Ramos (cell line): ENCODE measurements around the gene SHC1.

Experiments used
- in situ Hi-C: fragments of 300-500 bp; cut with MboI; formaldehyde crosslinking; loops from one replicate; pipeline ENCODE4 v1.14.3; 2022; ENCODE audit warnings: low sequenced_read_pairs; ENCODE audit not compliant: unreplicated experiment

SHC1 gene

DNA sequence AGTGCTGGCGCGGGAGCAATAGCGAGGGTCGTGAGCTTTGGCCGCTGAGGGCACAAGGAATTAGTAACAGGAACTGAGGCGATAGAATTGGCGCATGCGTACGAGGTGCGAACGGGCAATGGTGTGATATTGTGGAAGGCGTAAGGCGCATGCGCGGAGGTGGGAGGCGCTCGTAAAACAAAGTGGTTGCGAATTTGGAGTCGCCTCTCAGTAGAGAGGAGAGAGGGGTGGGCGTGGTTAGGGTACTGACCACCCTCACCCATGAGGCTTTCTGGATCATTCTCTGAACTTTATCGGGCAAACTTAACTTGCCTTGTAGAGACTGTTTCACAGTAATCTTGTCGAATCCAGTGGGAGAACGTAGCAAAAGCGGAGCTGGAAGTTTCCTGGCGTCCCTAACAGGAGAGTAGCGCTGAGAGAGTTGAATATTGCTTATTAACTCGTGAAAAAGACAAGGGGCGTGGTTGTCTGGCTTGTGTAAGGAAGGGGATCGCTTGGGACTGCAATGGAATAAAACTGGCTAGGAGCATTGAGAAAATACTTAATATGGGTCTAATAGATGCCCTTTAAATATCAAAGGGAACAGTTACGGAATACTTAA lies 4.4 kb upstream of the SHC1 start:
- in situ Hi-C loops, result no loop called here

DNA sequence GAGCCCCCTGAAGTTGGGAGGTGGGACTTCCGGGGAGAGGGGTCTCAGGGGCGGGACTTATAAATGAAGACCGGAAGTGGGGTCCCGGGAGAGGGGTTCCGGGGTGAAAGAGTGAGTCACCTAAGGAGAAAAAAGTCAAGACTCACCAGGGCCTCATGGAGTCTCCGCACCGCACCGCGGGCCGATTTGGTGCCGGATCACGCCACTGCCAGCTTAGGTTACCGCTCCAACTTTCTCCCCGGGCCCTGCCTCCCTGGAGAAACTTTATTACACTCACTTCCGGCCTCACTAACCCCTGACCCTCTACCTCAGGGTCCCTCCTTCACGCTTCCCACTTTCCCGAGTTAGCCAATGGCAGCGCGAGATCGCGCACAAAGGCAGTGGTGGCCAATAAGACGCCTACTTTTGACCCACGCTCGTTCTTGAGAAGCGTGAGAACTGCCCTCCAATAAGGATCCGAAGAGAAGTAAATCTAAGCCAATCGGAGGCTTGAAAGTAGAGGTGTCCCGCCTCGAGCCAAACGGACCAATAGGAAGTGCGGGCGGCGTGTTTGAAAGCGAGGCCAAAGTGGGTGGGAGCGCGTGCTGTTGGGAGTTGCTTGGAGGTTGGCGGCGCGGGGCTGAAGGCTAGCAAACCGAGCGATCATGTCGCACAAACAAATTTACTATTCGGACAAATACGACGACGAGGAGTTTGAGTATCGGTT lies 3.7 kb upstream of the SHC1 start, which contains the start of gene CKS1B:
Gene CKS1B (plus strand): TSS at position 580 of the 706 bp plus-strand sequence. CDS start 65 bp downstream, at position 645.
- in situ Hi-C loops, result no loop called here

DNA sequence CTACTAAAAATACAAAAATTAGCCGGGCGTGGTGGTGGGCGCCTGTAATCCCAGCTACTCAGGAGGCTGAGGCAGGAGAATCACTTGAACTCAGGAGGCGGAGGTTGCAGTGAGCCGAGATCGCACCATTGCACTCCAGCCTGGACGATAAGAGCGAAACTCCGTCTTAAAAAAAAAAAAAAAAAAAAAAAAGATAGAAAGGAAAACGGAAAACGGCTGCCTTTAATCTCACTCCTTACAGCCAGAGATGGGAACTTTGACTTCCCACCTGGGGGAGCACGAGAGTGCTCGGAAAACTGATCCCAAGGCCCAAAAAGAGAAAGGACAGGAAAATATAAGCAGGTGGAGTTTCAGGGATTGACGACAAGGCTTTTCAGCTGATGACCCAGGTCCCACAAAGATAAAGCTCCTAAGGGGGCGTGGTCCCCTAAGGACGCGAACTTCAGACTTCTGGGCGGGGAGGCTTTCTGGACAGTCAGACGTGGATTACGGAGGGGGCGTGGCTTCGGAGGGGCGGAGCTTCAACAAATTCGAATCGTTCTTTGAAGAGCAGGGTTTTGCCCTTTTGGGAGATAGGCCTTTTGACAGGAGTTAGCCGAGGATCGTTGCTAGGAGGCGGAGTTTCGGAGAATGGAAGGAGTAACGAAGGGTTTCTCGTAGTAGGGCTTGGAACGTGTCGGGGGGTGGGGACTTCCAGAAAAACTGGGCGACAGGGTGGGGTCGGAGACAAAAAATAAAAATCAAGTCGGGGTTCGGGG lies 3.0 kb upstream of the SHC1 start:
- in situ Hi-C loops, result no loop called here

DNA sequence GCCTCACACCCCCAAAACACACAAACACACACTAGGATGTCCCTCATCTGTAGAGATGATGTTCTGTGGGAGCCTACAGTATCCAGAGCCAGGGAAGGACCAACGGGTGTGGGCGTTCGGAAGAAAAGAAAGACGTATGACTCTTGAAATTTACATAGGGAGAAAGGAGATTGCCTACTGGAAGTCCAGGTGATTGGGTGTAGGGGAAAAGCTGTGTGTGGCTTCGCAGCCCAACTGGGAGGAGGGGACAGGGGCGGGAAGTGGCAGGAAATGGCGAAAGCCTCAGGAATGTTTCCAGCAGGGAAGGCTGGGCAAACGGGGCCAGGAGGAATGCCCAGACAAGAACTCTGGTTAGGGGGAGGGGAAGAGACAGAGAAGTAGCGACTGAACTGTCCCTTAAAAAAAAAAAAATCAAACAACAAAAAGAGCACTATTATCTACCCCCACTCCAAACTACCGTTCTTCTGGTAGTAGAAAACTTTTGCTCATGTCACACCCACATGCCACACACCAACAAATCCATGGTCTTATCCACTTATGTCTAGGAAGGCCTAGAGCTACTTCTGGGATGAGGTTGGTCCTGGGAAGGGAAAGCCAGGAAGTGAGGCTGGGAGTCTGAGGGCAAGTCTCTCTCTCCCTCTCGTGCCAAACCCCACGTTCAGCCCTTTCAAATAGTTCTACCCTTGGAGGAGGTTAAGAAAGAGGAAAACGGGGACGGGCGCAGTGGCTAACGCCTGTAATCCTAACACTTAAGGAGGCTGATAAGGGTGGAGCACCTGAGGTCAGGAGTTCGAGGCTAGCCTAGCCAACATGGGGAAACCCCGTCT lies 2.2 kb upstream of the SHC1 start:
- in situ Hi-C loops, result no loop called here

DNA sequence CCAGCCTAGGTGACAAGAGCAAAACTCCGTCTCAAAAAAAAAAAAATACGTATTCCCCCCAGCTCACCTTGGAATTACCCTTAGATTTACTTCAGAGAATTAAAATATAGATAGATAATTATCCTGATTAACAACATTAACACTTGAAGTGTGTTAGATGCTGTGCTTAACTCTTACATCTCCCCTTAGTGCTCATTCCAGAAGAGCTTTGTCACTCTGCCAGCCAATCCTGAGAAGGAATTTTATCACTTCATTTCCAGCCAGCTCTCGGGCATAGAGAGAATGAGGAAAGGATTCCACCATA lies 1.6 kb upstream of the SHC1 start:
- in situ Hi-C loops, result no loop called here

DNA sequence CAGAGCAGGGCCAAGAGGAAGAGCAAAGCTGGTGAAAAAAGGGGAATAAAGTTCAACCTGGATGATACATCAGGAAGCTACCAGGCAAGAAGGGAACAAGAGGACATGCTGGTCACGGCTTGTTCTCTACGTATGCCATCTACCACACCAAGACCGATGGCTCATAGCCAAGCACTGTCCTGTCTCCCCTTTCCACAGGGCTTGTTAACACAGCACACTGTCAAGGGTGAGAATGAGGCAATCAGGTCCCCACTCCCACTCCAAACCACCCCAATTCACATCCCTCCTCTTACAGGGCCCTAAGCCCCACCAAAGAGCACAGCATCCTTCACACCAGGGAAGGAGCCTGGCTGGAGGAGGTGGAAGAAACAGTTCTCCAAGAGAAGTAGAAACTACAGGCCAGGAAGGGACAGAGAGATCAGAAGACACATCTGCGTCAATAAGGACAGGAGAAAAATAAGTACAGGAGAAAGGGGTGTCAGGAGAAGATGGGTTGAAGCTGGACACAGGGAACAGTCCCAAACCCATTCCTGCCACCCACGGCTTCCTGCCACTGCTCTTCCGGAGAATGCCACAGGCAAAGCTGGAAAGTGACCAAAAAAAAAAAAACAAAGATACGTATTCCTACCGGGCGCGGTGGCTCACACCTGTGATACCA lies 923 bp upstream of the SHC1 start:
- in situ Hi-C loops, result no loop called here

DNA sequence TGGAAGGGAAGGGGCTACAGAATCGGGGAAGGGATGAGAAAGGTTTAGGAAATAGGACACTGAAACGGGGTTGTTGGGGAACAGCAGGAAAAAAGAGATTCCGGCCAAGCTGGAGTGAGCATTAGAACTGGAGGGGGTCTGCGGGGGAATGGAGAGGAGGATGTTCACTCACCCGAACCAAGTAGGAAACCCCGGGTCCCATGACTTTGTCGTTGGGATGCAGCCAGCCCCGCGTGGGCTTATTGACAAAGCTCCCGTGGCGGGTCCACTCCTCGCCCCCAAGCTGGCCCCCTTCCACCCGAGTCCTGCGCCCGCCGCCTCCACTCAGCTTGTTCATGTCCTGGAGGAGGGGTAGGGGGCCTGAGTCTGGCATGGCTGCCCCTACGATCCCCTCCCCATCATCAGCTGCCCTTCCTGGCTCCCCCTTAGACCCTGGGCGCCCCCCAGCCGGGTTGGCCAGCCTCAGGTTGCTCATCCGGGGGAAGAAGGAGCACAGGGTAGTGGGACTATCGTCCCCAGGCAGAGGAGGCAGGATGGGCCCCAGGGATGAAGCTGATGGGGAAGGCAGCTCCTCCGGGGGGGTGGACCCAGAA lies 591 bp downstream of the SHC1 start:
- in situ Hi-C loops, result no loop called here

DNA sequence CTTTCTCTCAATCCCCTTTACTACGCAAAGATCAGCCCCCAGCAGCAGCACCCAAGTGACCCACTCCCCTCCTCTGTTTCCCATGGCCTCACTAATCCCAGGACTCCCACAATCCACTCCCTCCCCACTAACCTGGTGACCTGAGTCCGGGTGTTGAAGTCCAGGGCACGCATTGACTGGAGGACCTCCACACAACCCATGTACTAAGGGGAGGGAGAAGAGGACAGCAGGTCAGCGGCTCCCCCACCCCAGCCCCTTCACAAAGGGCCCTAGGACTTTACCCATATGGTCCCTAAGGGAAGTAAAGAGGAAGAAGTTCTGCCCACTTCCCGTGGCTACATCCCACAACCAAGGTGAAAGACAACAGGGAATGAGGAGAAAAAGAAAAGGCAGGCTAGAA lies 1.3 kb downstream of the SHC1 start:
- in situ Hi-C loops, result no loop called here

DNA sequence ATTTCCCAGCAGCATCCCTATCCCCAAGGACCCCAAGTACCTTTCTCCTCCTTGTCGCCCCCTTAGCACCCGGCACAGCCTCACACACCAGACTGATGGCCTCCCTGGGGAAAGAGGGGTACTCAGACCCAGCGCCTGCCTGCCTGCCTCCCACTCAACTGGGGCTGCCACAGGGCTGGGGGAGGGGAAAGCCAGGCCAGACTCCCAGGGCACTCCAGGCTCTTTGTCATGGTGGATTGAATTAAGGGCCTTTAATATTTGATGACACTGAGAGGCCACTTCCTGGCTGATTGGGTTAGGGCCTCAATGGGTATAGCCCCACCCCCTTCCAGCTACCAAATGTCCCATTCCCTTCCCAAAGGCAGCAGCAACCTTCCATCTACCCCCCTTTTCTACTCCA lies 1.8 kb downstream of the SHC1 start:
- in situ Hi-C loops, result no loop called here

DNA sequence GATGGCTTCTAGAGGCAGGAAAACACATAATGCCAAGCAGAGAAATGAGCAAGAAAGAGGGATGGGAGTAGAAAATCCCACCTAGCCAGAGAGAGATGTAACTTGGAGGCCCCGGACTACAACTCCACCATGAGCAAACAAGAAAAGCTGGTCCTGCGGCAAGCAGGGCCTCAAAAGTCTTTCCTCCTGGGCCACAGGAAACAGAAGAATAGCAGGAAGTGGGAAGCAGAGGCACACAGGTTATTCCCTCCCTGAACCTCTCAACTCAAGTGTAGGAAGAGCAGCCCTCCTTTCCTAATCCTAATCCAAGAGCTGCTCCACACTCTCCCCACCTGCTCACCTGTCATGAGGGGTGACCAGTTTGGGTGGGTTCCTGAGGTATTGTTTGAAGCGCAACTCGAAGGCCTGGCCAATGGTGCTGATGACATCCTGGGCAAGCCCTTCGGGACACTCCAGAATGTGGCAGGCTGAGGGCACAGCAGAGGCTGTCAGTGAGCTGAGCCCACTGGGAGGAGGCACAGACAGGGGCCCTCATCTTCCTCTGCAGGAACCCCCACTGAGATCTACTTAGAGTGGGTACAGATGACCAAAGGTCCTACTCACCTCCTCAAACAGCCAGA lies 3.1 kb downstream of the SHC1 start:
- in situ Hi-C loops, result no loop called here

DNA sequence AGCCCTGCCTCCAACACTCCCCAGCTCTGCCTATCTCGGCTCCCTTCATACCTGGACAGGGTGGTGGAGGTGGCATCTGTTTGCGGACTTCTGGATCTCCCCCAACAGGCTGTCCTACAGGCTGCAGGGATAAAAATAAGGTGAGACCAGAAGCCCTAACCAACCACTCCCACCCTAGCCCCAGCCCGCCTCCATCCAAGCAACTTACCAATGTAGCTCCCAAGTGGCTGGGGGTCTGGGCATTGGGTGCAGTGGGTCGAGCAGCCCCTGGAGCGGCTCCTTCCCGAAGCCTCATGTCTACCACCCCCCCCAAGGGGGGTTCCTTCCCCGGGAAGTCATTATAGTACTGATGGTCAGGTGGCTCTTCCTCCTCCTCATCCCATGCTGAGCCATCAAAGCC lies 4.4 kb downstream of the SHC1 start:
- in situ Hi-C loops, result no loop called here

DNA sequence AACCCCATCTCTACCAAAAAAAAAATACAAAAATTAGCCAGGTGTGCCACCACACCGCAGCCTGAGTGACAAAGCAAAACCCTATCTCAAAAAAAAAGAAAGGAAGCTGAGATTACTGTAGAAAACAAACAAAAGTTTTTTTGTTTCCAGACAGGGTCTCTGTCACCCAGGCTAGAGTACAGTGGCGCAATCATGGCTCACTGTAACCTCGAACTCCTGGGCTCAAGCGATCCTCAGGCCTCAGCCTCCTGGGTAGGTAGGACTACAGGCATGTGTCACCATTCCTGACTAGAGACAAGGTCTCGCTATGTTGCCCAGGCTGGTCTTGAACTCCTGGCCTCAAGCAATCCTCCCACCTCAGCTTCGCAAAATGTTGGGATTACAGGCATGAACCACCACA lies 6.2 kb downstream of the SHC1 start:
- in situ Hi-C loops, result no loop called here

DNA sequence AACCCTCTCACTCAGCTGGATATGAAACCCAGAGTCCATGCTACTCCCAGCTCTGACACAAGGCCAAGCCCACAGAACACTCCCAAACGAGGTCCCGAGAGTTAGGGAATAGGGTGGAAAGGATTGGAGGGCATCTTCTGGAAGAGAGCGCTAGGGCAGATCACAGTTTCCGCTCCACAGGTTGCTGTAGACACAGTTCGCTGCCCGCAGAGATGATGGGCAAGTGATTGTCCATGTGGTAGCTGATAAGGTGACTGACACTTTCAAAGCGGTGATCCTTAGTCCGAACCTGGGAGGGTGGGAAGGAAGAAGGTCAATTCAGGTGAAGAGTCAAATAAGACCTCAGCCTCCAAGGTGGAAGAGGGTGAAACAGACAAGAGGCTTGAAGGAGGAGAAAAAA lies 6.9 kb downstream of the SHC1 start:
- in situ Hi-C loops, result no loop called here

DNA sequence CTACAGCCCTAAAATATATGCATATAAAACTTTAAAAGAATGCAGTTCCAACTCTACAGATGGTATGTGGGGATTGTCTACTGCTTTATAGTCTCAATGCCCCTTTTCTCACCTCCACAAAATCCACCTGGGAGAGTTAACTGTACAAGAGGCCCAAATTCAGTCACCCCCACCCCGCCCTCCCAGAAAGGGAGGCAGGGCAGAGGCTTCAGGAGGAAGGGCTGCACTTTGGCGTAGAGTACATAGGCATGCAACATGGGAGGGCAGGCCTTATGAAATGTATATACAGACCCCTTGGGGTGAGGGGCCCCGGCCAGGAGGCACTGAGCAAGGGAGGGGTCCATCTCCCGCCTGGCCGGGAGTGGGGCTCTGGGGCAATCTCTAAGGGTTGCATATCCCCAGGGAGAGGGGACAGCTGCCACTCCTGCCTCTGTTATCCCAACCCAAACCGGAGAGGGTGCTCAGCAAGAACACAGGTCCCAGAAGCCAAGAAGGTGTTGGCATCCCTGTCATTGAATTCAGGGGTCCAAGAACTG lies 7.7 kb downstream of the SHC1 start:
- in situ Hi-C loops, result no loop called here

DNA sequence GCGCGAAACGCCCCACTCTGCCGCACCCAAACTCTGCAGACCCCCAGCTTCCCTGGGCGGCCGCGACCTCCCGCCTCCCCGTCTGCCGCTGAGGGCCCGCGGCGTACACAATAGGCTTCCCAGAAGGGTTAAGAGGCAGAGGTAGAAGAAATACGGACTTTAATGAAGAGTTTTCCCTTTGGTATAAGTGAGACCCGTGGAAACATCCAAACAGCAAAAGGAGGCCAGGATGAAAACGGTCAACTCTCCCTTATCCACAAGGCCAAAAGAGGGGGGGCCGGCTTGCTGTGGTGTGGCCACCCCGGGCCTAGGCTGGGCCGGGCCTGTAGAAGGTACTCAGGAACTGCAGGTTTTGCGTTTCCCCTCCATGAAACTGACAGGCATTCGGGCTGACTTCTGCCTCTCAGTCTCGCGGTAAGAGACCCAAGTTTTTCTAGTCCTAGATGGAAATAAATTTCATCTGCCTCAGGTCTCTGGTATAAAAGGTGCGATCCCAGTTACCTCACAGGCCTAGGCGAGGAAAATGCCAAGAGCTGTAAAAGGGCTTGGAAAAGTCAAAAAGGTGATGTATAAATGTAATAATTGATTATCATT lies 8.3 kb downstream of the SHC1 start:
- in situ Hi-C loops, result no loop called here

DNA sequence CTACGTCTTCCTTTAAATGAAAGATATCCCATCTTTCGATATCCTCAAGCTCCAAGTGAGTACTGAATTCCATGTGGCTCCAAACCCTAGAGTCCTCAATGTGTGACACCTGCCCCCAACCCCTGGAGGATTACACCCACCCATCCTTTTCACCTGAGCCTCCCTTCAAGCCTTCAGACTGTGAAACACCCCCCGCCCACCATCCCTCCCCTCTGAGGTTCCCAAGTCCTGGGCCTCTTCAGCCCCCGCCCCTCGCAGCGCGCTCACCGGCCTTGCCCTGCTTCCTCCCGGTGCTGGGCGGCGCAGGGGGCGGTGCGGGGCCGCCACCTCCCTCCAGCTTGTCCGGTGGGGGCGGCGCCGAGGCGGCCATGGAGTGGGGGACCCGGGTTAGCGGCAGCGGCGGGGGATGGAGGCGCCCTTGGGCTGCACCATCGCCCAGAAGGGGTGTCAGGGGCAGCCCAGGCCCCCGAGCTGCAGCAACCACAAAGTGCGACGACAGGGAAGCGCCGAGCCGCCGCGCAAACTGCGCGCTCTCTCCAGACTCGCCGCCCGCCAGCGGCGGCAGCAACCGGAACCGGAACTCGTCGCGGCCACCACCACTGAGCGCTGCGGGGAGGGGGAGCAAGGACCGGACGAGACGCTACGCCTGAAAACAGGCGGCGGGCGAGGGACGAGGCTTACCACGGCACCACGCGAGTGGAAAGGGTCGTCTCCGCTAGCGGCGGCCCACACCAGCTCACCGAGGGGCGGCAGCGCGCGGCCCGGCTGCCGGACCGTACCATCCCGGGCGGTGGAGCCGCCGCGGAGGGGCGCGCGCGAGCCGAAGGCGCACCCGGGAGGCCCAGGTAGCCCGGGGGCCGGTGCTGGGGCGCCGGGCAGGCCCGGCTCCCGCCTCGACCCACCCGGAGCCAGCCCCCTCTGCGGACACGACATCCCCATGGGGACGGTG lies 9.1 kb downstream of the SHC1 start, which contains the start of gene PYGO2:
Gene PYGO2 (minus strand): TSS at position 576 of the 949 bp plus-strand sequence. CDS start 206 bp downstream, at position 370.
- in situ Hi-C loops, result no loop called here

DNA sequence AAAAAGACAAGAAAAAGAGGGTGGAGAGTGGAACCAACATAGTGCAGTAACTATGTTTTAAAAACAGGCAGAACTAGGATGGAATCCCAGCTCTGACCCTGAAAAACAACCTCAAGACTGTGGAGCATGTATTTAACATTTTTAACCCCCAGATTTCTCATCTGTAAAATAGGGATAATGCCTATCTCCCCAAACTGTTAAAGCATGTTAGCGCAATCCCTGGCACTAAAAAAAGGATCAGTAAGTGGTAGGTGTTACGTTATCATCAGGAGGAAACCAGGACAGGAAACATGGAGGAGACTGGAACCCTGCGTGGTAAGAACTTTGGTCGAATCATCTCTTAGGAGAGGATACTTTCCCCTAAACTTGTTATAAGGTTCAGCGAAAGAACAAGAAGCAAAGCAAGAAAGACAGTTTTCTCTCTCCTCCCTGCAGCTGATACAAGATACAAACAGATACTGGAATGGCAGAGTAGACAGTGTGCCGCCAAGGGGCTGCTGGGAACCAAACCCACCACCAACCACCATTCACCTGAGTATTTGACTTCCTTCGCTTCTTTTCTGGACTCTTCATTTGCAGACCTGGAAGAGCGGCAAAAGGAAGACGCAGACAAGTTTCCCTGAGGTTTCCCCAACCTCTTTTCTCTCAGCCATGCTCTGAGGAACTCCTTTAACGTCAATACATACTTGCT lies 10.0 kb downstream of the SHC1 start:
- in situ Hi-C loops, result no loop called here
